Spinal cord (tissue), 10 donors: ENCODE results near the gene ZBTB7C. TPM values are rescaled to one million over a fixed set of nuclear protein-coding genes. Genes with fewer than 3 reads are reported as not detected.

ENCODE experiments used
- DNase-seq, 6 donors: peaks; one replicate each; pipeline versions ENCODE4 v3.0.0 to v3.0.0-alpha.2; 2013 to 2015; ENCODE audit warnings: low spot score in 6 of 6, low read depth in 4 of 6
- H3K27ac ChIP-seq: one replicate; pipeline ENCODE4 v1.5.1; 2013; ENCODE audit warnings: low read depth, low read length, control low read depth
- H3K27me3 ChIP-seq: one replicate; pipeline ENCODE4 v1.6.1; 2013; ENCODE audit warnings: low read length; ENCODE audit not compliant: control insufficient read depth, insufficient read depth
- H3K36me3 ChIP-seq: one replicate; pipeline ENCODE4 v1.6.1; 2013; ENCODE audit warnings: low read length; ENCODE audit not compliant: control insufficient read depth, insufficient read depth
- H3K4me1 ChIP-seq: one replicate; pipeline ENCODE4 v1.6.1; 2013; ENCODE audit warnings: low read length; ENCODE audit not compliant: control insufficient read depth, insufficient read depth
- H3K4me3 ChIP-seq: one replicate; pipeline ENCODE4 v1.5.1; 2013; ENCODE audit warnings: low read depth, low read length, control low read depth
- H3K9me3 ChIP-seq: one replicate; pipeline ENCODE4 v1.6.1; 2013; ENCODE audit warnings: low read length; ENCODE audit not compliant: control insufficient read depth, insufficient read depth
- WGBS: methylation state at CpG from one replicate; pipeline ENCODE4 v1.1.5; 2013; ENCODE audit warnings: missing lambda C conversion rate; ENCODE audit not compliant: insufficient coverage; 5-methylcytosine and 5-hydroxymethylcytosine counted together
- polyA plus RNA-seq, 2 donors: library from polyadenylated mRNA; unstranded; fragments of 120-200 nt; gene quantifications; one replicate each; pipeline ENCODE4 v1.2.1, GENCODE V29; 2013; ENCODE audit not compliant: insufficient read length in 2 of 2
- total RNA-seq, 2 donors: library from RNA; depleted of rRNA in 1 of 2; stranded (reverse); fragments of 120-200 nt in 1 of 2; fragments of >200 nt in 1 of 2; gene quantifications; one replicate each; pipeline versions ENCODE4 v1.2.3 to v1.2.4, GENCODE V29; 2013 to 2014
- donor health status: healthy.

ZBTB7C gene
- total and polyA plus RNA-seq, 4 donors: 7.6 to 15.7 (median 9.8) TPM

GRCh38 chr18:48057018-48057417 is 352.2 kb downstream of the ZBTB7C start:
- Histone ChIP-seq H3K4me1 (peaks cover 35% of the 10 kb centered on the region), H3K27ac (no peak overlapping the region), H3K27me3 (no peaks in the 10 kb centered on the region), H3K36me3 (no peaks in the 10 kb centered on the region), H3K9me3 (no peaks in the 10 kb centered on the region), H3K4me3 (no peak overlapping the region)
- DNase-seq: no peak

- no peak overlapping the region for H3K27ac ChIP-seq
- peaks cover 28% of the 10 kb centered on the region for H3K4me1 ChIP-seq
- no peak for DNase-seq
- no peaks in the 10 kb centered on the region for H3K9me3 ChIP-seq
- no peaks in the 10 kb centered on the region for H3K27me3 ChIP-seq
- no peak overlapping the region for H3K4me3 ChIP-seq
- peaks cover under 1% of the 10 kb centered on the region for H3K36me3 ChIP-seq
- WGBS: 60% methylated on average over 5 of the region's 6 CpGs
Observed at GRCh38 chr18:48055351-48055750, 353.8 kb downstream of the ZBTB7C start.

GRCh38 chr18:48053881-48054816 is 355.0 kb downstream of the ZBTB7C start:
- no peaks in the 10 kb centered on the region for H3K9me3 ChIP-seq
- no peak for DNase-seq
- peaks cover 3% of the 10 kb centered on the region for H3K36me3 ChIP-seq
- H3K4me1 ChIP-seq: peaks cover 19% of the 10 kb centered on the region
- no peak overlapping the region for H3K4me3 ChIP-seq
- H3K27ac ChIP-seq: no peak overlapping the region
- no peaks in the 10 kb centered on the region for H3K27me3 ChIP-seq
- WGBS: 68% methylated on average over 13 of the region's 24 CpGs

- DNase-seq: no peak
- Histone ChIP-seq H3K27me3 (no peaks in the 10 kb centered on the region), H3K27ac (no peak overlapping the region), H3K4me3 (no peak overlapping the region), H3K9me3 (no peaks in the 10 kb centered on the region), H3K36me3 (peaks cover 3% of the 10 kb centered on the region), H3K4me1 (peaks cover 14% of the 10 kb centered on the region)
- WGBS: 87% methylated on average over 7 of the region's 7 CpGs
Observed at GRCh38 chr18:48052842-48053241, 356.3 kb downstream of the ZBTB7C start.

- 78% methylated on average over 4 of the region's 8 CpGs for WGBS
- H3K27me3 ChIP-seq: no peaks in the 10 kb centered on the region
- H3K27ac ChIP-seq: no peak overlapping the region
- H3K36me3 ChIP-seq: peaks cover 3% of the 10 kb centered on the region
- H3K4me3 ChIP-seq: no peak overlapping the region
- H3K9me3 ChIP-seq: no peaks in the 10 kb centered on the region
- H3K4me1 ChIP-seq: peaks cover 14% of the 10 kb centered on the region
- peak in 1 of 6 donors; percentile 44 for DNase-seq
Observed at GRCh38 chr18:48051945-48052840, 357.0 kb downstream of the ZBTB7C start.

GRCh38 chr18:48050176-48050575 is 359.0 kb downstream of the ZBTB7C start:
- H3K36me3 ChIP-seq: peaks cover 3% of the 10 kb centered on the region
- no peaks in the 10 kb centered on the region for H3K9me3 ChIP-seq
- WGBS: 85% methylated on average over 7 of the region's 7 CpGs
- H3K4me1 ChIP-seq: peaks cover 14% of the 10 kb centered on the region
- no peak for DNase-seq
- H3K4me3 ChIP-seq: no peak overlapping the region
- no peak overlapping the region for H3K27ac ChIP-seq
- no peaks in the 10 kb centered on the region for H3K27me3 ChIP-seq

GRCh38 chr18:48049757-48050156 is 359.4 kb downstream of the ZBTB7C start:
- no peaks in the 10 kb centered on the region for H3K9me3 ChIP-seq
- no peak for DNase-seq
- 84% methylated on average over 3 of the region's 5 CpGs for WGBS
- no peak overlapping the region for H3K27ac ChIP-seq
- peaks cover 14% of the 10 kb centered on the region for H3K4me1 ChIP-seq
- H3K36me3 ChIP-seq: peaks cover 3% of the 10 kb centered on the region
- H3K27me3 ChIP-seq: no peaks in the 10 kb centered on the region
- no peak overlapping the region for H3K4me3 ChIP-seq

GRCh38 chr18:48048251-48048650 is 360.9 kb downstream of the ZBTB7C start:
- no peaks in the 10 kb centered on the region for H3K9me3 ChIP-seq
- WGBS: 95% methylated on average over 3 of the region's 3 CpGs
- H3K36me3 ChIP-seq: peaks cover 3% of the 10 kb centered on the region
- H3K4me1 ChIP-seq: peaks cover 7% of the 10 kb centered on the region
- no peak for DNase-seq
- no peak overlapping the region for H3K4me3 ChIP-seq
- H3K27me3 ChIP-seq: no peaks in the 10 kb centered on the region
- no peak overlapping the region for H3K27ac ChIP-seq

- WGBS: 77% methylated on average over 5 of the region's 5 CpGs
- H3K9me3 ChIP-seq: peaks cover 1% of the 10 kb centered on the region
- H3K27ac ChIP-seq: peak overlapping the region; percentile 44
- peaks cover 3% of the 10 kb centered on the region for H3K4me1 ChIP-seq
- H3K36me3 ChIP-seq: peaks cover 3% of the 10 kb centered on the region
- DNase-seq: peak in 1 of 6 donors; percentile 59
- no peaks in the 10 kb centered on the region for H3K27me3 ChIP-seq
- H3K4me3 ChIP-seq: no peak overlapping the region
Observed at GRCh38 chr18:48046843-48047242, 362.3 kb downstream of the ZBTB7C start.
